H1 (cell line): ENCODE results near the gene HSD17B1. TPM values are rescaled to one million over a fixed set of nuclear protein-coding genes. Genes with fewer than 3 reads are reported as not detected.

Experiments
- BCL11A ChIP-seq, 2 experiments: IDR thresholded peaks; one replicate each; pipeline ENCODE4 v1.6.1; 2011; ENCODE audit warnings: low read depth in 2 of 2, low read length in 2 of 2, mild to moderate bottlenecking in 2 of 2
- BRCA1 ChIP-seq: IDR thresholded peaks from 2 replicates; pipeline ENCODE4 v1.6.1; 2012; ENCODE audit warnings: low read depth, low read length, improper control_type of control experiment
- CBX5 ChIP-seq: fragments of 300-800, 300-1000 bp; sonication (generic); IDR thresholded peaks from 2 replicates; pipeline ENCODE4 v1.7.1; 2016; ENCODE audit warnings: antibody characterized with exemption, low read length, low read depth
- CHD1 ChIP-seq: IDR thresholded peaks from 2 replicates; pipeline ENCODE4 v1.6.1; 2012; ENCODE audit warnings: low read depth, low read length, improper control_type of control experiment
- EP300 ChIP-seq, 2 experiments: IDR thresholded peaks; 1 replicate in 1 of 2; 2 replicates in 1 of 2; pipeline ENCODE4 v1.6.1; 2011 to 2012; ENCODE audit warnings: low read depth in 2 of 2, low read length in 2 of 2, mild to moderate bottlenecking in 2 of 2, borderline replicate concordance in 1 of 2, inconsistent platforms in 1 of 2, moderate library complexity in 1 of 2
- HDAC2 ChIP-seq, 2 experiments: fragments of 300-600 bp in 1 of 2; sonication (generic) in 1 of 2; IDR thresholded peaks; 2 replicates each; pipeline ENCODE4 v1.6.1; 2011 to 2012; ENCODE audit warnings: low read depth in 2 of 2, low read length in 2 of 2, mild to moderate bottlenecking in 2 of 2, moderate library complexity in 2 of 2, borderline replicate concordance in 1 of 2, inconsistent platforms in 1 of 2
- HDAC6 ChIP-seq: IDR thresholded peaks from one replicate; pipeline ENCODE4 v1.7.1; 2012; ENCODE audit warnings: low read depth, mild to moderate bottlenecking, inconsistent platforms, low read length, moderate library complexity
- KDM1A ChIP-seq: fragments of 200-600, 300-600 bp; sonication (generic); IDR thresholded peaks from 2 replicates; pipeline ENCODE4 v1.7.1; 2016; ENCODE audit warnings: mild to moderate bottlenecking, low read length, borderline replicate concordance
- NANOG ChIP-seq: IDR thresholded peaks from 2 replicates; pipeline ENCODE4 v1.6.1; 2011; ENCODE audit warnings: low read length, low read depth, mild to moderate bottlenecking, inconsistent platforms; ENCODE audit not compliant: insufficient read depth, poor library complexity, severe bottlenecking
- NRF1 ChIP-seq: IDR thresholded peaks from 2 replicates; pipeline ENCODE4 v1.6.1; 2011; ENCODE audit warnings: mild to moderate bottlenecking, low read depth, low read length, improper control_type of control experiment
- RBBP5 ChIP-seq: IDR thresholded peaks from 2 replicates; pipeline ENCODE4 v1.7.1; 2012; ENCODE audit warnings: low read depth, mild to moderate bottlenecking, inconsistent platforms, low read length, moderate library complexity, borderline replicate concordance
- RFX5 ChIP-seq: IDR thresholded peaks from 2 replicates; pipeline ENCODE4 v1.6.1; 2011; ENCODE audit warnings: low read depth, low read length, improper control_type of control experiment, borderline replicate concordance
- SIRT6 ChIP-seq: IDR thresholded peaks from one replicate; pipeline ENCODE4 v1.7.1; 2012; ENCODE audit warnings: low read length, inconsistent platforms
- SIX5 ChIP-seq: IDR thresholded peaks from 2 replicates; pipeline ENCODE4 v1.6.1; 2011; ENCODE audit warnings: mild to moderate bottlenecking, low read depth, low read length
- SP2 ChIP-seq: IDR thresholded peaks from 2 replicates; pipeline ENCODE4 v1.6.1; 2012; ENCODE audit warnings: mild to moderate bottlenecking, low read length, inconsistent platforms
- TAF1 ChIP-seq: IDR thresholded peaks from 2 replicates; pipeline ENCODE4 v1.6.1; 2011; ENCODE audit warnings: mild to moderate bottlenecking, low read depth, low read length
- TAF7 ChIP-seq: optimal IDR thresholded peaks from 2 replicates; pipeline ENCODE3; 2011; ENCODE audit warnings: low read depth, mild to moderate bottlenecking, inconsistent platforms, low read length, moderate library complexity, borderline replicate concordance
- TBP ChIP-seq: IDR thresholded peaks from 2 replicates; pipeline ENCODE4 v1.6.1; 2011; ENCODE audit warnings: low read depth, low read length, improper control_type of control experiment
- TEAD4 ChIP-seq: IDR thresholded peaks from 2 replicates; pipeline ENCODE4 v1.6.1; 2012; ENCODE audit warnings: low read depth, low read length, inconsistent platforms, mixed read lengths
- polyA plus RNA-seq, 7 experiments: library from polyadenylated mRNA; depleted of rRNA in 3 of 7; stranded (reverse) in 5 of 7; unstranded in 2 of 7; fragments of >200 nt in 5 of 7; fragments of 200-250 nt in 2 of 7; gene quantifications; 1 replicate in 5 of 7; 2 replicates in 1 of 7; 4 replicates in 1 of 7; pipeline versions ENCODE4 v1.2.1 to v1.2.3, GENCODE V29; 2011 to 2013; ENCODE audit warnings: missing spikeins in 2 of 7, mixed read lengths in 2 of 7
- total RNA-seq: library from RNA; stranded (reverse); fragmentation: NEBNext Ultra II Directional; extraction: Animal tissue kit (Norgen Biotek cat#: 25700); gene quantifications from 2 replicates; pipeline ENCODE4 v1.2.1, GENCODE V29; 2021
- TF ChIP-seq, protein P1 (sequence below), 3 experiments: IDR thresholded peaks; 1 replicate in 2 of 3; 2 replicates in 1 of 3; pipeline versions ENCODE4 v1.5.1 to v1.6.1; 2011; ENCODE audit warnings: low read length in 3 of 3, mild to moderate bottlenecking in 3 of 3, inconsistent platforms in 2 of 3, low read depth in 1 of 3, moderate library complexity in 1 of 3; ENCODE audit not compliant: insufficient read depth in 1 of 3; ENCODE audit errors: control extremely low read depth in 1 of 3

Gene HSD17B1
- total and polyA plus RNA-seq, 2 of the 8 experiments (the other 6 are each of a cell fraction or from before 2014, with no cell fraction given), result 0.88 to 1.0 TPM

DNA sequence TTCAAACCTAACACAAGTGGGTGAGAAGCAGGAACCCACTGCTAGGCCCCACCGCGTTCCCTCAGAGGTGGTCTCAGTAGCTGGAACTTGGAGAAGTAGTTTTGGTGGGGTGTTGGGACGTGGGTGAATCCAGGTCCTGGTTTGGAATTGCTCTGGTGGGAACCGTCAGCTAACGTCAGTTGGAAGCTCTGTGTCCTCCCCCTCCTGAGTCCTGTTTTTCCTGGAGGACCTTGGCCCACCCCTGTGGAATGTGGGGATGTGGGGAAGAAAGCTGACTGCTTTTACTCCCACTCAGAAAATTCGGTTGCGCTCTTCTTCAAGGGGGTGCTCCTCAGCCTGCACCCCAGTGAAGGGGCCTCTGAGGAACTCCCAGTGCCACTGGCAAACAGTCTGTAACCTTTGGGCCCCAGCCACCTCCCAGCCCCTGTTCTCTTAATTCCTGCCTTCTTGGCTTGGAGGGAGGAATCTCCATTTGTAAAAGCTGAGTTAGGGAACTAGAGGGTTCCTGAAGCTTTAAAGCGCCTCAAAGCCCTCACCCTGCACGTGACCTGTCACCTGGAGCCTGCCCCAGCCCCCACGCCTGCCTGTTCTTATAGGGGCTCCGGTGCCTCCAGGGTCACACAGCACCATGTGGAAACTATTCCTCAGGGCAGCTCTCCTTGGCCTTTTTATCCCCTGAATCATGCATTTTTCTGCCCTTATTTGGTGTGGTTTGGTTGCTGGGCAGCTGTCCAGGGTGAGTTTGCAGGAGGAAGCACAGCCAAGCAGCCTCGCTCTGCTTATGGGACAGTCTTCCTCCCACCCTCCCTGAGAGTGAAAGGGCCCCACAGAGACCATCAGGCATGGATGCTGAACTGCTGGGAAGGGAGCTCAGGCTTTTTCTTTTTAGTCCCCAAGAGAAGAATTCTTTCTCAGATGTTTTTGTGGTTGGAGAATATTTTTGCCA lies 32.9 kb upstream of the HSD17B1 start (continued):
- TF ChIP-seq TEAD4, result peak; percentile 25; the same call in 1 of the 2 replicates
- TF ChIP-seq SIX5, result no peak
- no peak for TF ChIP-seq EP300 (IDR thresholded peaks at IDR 0.05; ENCODE audit: borderline replicate concordance in 1 of 2, low read depth in 2 of 2, low read length in 2 of 2)
- no peak for TF ChIP-seq NRF1
- TF ChIP-seq BCL11A (IDR thresholded peaks at IDR 0.05; ENCODE audit: low read depth in 2 of 2, low read length in 2 of 2), result no peak
- TF ChIP-seq RFX5, result no peak
- TF ChIP-seq TAF7, result no peak
- no peak for TF ChIP-seq SIRT6
- no peak for TF ChIP-seq SP2
- peak; percentile 71; the same call in 1 of the 2 replicates for TF ChIP-seq RBBP5
- peak; percentile 33; the same call in 1 of the 2 replicates for TF ChIP-seq TBP
- no peak for TF ChIP-seq HDAC2 (IDR thresholded peaks at IDR 0.05; ENCODE audit: borderline replicate concordance in 1 of 2, low read depth in 2 of 2, low read length in 2 of 2)
- no peak for TF ChIP-seq CHD1
- TF ChIP-seq TAF1, result no peak
- no peak for TF ChIP-seq KDM1A
- TF ChIP-seq CBX5, result no peak
- no peak for TF ChIP-seq NANOG
- TF ChIP-seq HDAC6, result no peak
- no peak for TF ChIP-seq BRCA1
- TF ChIP-seq, protein P1, sequence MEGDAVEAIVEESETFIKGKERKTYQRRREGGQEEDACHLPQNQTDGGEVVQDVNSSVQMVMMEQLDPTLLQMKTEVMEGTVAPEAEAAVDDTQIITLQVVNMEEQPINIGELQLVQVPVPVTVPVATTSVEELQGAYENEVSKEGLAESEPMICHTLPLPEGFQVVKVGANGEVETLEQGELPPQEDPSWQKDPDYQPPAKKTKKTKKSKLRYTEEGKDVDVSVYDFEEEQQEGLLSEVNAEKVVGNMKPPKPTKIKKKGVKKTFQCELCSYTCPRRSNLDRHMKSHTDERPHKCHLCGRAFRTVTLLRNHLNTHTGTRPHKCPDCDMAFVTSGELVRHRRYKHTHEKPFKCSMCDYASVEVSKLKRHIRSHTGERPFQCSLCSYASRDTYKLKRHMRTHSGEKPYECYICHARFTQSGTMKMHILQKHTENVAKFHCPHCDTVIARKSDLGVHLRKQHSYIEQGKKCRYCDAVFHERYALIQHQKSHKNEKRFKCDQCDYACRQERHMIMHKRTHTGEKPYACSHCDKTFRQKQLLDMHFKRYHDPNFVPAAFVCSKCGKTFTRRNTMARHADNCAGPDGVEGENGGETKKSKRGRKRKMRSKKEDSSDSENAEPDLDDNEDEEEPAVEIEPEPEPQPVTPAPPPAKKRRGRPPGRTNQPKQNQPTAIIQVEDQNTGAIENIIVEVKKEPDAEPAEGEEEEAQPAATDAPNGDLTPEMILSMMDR (IDR thresholded peaks at IDR 0.05; ENCODE audit: control extremely low read depth in 1 of 3, insufficient read depth in 1 of 3, low read depth in 1 of 3, low read length in 3 of 3), result no peak
